ENCODE results near the gene MEAF6.

DNA sequence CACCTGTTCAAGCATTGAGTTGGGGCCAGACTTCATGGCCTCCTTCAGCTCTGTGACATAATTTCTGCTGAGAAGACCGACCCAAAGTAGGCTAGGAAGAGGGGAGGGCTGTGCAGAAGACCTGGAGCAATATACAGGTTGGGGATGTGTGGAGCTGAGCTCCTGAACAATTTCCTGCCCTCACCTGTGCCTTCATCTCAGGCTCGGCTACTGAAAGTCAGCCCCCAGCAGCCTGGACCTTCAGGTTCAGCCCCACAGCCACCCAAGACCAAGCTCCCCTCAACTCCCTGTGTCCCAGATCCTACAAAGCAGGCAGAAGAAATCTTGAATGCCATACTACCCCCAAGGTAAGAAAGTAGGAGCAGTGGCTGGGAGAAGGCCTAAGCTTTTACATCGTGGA, 42.8 kb upstream of the MEAF6 start:
- TF ChIP-seq, protein P1, sequence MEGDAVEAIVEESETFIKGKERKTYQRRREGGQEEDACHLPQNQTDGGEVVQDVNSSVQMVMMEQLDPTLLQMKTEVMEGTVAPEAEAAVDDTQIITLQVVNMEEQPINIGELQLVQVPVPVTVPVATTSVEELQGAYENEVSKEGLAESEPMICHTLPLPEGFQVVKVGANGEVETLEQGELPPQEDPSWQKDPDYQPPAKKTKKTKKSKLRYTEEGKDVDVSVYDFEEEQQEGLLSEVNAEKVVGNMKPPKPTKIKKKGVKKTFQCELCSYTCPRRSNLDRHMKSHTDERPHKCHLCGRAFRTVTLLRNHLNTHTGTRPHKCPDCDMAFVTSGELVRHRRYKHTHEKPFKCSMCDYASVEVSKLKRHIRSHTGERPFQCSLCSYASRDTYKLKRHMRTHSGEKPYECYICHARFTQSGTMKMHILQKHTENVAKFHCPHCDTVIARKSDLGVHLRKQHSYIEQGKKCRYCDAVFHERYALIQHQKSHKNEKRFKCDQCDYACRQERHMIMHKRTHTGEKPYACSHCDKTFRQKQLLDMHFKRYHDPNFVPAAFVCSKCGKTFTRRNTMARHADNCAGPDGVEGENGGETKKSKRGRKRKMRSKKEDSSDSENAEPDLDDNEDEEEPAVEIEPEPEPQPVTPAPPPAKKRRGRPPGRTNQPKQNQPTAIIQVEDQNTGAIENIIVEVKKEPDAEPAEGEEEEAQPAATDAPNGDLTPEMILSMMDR (conservative IDR thresholded peaks at IDR 0.05 in 1 of 2, IDR thresholded peaks at IDR 0.05 in 1 of 2; ENCODE audit: extremely low read depth in 1 of 2, insufficient read depth in 1 of 2, low read depth in 1 of 2, low read length in 2 of 2): no peak
- TF ChIP-seq EZH2 (IDR thresholded peaks at IDR 0.05; ENCODE audit: borderline replicate concordance, low read length): no peak

All from mammary epithelial cell (primary cell).